GM18907 (cell line): ENCODE results near the gene TTLL12.

ENCODE experiments used
- ATAC-seq: cut with Tn5 transposase; IDR thresholded peaks from one replicate; pipeline ENCODE4 v1.9.1; 2021; ENCODE audit warnings: mild to moderate bottlenecking, moderate library complexity; ENCODE audit not compliant: unreplicated experiment

TTLL12 gene

DNA sequence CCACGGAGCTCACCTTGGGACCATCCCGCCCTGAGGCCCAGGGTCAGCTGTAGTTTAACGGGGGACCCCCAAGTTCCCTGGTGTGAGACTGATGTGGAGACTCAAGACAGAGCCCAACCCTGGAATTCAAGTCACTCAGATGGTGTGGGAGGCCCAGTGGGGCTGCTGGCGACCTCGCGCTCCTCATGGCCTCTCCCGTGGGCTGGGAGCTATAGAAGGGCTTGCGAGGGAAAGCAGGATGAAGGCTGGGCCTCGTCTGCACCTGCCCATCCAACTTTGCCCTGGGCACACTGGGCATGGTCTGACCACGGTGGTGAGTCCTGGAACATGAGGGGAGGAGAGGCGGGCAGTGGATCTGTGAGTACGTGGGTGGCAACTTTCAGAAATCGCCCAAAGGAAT, 13.6 kb upstream of the TTLL12 start:
- no peak for ATAC-seq

- no peak for ATAC-seq
Observed at GRCh38 chr22:43200031-43200430, 13.1 kb upstream of the TTLL12 start.

GRCh38 chr22:43199541-43199940, 12.6 kb upstream of the TTLL12 start:
- no peak for ATAC-seq

DNA sequence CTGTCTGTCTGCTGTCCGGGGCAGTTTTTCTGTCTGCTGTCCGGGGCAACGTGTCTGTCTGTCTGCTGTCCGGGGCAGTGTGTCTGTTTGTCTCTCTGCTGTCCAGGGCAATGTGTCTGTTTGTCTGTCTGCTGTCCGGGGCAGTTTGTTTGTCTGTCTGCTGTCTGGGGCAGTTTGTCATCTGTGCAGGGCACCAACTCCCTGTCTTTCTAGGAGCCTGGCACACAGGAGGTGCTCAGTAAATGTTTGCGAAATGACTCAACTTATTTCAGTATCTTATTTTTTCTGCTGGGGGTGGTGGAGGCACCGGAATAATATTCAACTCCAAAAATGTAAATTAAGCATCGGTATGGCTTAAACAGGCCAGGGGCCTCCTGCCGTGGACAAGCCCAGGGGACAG, 12.0 kb upstream of the TTLL12 start:
- no peak for ATAC-seq

- no peak for ATAC-seq
Observed at GRCh38 chr22:43198126-43198525, 11.2 kb upstream of the TTLL12 start.

- no peak for ATAC-seq
Observed at GRCh38 chr22:43197271-43197941, 10.5 kb upstream of the TTLL12 start.

DNA sequence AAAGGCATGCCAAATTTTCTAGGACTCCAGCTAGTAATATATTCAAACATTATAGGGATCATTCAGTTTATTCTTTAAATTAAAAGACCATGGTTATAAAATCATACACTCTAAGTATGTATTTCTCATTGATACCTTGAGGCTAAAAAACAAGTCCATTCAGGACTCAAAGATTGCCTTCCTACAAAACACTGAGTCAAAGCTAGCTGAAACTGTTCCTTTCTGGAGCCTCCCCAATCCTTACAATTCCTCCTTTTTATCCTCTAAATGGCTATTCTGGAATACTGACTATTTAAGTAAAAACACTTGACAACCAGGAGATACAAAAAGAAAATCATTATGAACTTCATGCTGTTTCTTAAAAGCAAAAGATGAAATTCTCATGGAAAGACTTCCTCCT, 4.9 kb upstream of the TTLL12 start:
- ATAC-seq = no peak

GRCh38 chr22:43188829-43189545, 2.1 kb upstream of the TTLL12 start:
- ATAC-seq = no peak

GRCh38 chr22:43187171-43188099, 501 bp upstream of the TTLL12 start:
- ATAC-seq = peak; percentile 85

- no peak for ATAC-seq
Observed at GRCh38 chr22:43185860-43186261, 1.1 kb downstream of the TTLL12 start.

DNA sequence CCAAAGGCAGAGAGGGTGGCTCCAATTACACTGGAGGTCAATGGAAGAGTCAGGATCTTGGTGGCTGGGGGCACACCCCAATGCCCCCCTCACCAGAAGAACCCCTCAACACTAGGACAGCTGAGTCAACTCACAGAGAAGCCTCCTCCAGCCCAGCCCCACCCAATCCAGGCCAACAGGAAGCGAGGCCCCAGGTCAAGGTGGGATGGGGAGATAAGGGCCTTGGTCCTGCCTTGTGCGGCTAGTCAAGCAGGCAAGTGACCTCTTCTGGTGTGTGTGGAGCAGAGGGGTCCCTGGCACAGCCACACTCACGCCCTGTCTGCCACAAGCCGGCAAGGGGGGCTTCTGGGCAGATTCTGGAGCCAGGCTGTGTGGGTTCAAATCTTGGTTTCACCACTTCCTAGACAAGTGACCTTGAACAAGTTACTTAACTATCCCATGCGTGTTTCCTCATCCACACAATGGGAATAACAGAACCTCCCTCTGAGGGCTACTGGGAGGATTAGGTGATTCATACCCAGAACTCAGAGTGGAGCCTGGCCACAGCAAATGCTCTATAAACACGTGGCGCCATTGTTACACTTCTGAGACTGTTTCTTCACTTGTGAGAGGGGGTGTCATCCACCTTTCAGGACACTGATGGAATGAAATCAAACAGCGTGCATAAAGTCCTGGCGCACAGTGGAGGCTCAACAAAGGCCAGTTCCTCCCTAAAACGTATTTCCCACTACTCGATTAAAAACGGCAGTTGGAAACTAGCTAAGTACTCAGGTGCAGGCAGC, 3.2 kb downstream of the TTLL12 start:
- ATAC-seq = no peak

- no peak for ATAC-seq
Observed at GRCh38 chr22:43182726-43183125, 4.2 kb downstream of the TTLL12 start.

- no peak for ATAC-seq
Observed at GRCh38 chr22:43182118-43182517, 4.8 kb downstream of the TTLL12 start.

DNA sequence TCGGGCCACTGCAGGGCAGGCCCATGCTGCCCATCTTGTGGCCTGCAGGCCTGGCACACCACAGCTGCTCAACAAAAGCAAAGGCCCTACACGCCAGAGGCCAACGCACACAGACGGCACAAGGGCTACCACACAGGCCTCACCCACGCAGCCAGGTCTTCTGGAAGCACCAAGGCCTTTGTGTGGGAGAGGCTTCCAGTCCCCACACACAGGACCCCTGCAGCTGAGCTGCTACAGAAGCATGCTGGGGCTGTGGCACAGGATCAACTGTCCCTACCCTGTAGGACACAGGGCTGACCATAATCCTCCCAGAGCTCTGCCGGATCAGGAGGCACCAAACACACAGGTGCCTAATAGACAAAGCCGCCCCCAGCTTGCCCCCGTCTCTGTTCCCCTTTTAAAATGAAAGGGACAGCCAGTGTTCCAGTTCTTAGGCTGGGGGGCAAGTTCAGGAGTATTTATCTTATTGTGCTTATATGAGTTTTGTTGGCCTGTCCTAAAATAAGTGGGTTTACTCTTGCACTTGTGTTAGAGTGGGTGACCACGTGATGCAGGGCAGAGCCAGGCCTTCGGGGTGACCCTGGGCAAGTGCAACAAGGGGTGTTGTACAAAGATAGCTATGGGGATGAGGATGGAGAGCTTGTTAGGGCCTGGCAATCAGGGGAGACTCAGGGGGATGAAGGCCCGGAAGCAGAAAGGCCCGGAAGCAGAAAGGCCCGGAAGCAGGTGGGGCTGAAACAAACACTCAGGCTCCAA, 5.4 kb downstream of the TTLL12 start:
- ATAC-seq = no peak

DNA sequence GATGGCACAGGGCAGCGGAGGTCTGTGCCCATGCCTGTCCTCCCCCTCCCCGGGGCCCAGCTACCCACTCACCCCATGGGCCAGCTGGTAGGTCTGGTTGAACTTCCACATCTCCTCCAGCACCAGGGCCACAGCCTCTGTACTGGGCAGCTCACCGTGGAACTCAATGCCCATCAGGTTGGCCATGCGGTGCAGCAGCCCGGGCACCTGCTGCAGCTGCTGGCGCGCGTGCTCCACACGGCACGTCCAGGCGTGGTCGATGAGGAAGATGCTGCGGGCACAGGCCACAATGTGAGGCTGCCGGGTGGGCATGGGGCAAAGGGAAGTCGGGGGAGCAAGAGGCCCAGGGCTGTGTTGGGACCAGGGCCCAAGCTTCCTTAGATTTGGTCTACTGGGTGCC, 6.3 kb downstream of the TTLL12 start:
- ATAC-seq = no peak

DNA sequence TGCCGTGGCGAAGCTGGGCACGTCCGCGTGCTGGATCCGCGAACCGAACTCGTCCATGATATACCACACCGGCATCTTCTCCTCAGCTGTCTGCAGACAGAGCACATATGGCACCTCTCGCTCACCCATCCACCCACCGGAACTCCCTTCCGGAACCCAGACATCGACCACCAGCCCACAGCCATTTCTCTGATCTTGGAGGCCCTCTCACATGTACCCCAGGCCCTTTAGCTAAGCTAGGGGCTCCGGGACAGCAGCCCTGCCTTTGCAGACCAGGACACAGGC, 7.1 kb downstream of the TTLL12 start:
- no peak for ATAC-seq

DNA sequence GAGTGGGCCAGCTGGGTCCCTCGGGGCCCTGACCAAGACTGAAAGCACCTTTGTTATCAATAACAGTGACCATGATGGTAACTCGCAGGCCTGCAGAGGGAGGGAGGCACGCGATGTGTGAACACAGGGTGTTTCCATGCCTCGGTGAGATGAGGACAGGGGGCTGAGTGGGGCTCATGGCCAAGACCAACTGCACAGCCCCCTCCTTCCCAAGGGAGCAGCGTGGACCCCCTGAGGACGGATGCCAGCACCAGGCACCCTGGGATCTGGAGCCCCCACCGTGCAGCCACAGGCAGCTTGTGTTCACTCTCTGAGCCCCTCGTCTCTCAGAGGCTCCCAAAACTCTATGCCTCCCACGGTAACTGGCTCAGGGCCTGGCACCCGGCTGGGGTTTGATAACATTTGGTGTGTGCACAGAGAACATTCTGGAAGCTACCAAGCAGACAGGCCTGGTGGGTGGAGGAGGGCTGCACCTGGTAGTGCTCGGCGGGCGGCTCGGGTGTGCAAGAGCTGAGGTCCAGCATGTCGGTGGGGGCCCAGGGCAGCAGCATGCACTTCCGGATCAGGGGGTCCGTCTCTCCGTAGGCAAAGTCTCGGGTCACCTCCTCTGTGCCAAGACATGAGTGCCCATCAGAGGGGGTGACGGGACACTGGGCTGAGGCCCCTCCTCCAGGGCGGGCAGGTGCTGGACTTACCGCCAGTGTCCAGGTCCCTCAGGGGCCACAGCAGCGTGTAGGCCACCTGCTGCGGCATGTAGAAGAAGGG, 7.6 kb downstream of the TTLL12 start:
- ATAC-seq = no peak

DNA sequence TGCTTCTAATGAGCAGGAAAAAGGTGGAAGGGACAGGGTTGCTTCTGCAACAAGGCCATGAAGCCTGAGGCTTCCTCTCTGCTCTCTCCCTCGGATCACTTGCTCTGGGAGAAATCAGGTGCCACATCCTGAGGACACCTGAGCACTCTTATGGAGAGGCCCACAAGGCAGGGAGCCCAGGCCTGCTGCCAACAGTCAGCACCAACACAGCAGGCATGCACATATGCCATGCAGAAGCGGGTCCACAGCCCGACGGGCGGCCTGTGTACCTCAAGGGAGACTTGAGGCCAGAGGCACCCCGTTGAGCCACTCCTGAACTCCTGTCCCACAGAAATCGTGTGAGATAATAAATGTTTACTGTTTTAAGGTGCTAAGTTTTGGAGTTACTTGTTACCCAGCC, 9.5 kb downstream of the TTLL12 start:
- ATAC-seq = no peak

- no peak for ATAC-seq
Observed at GRCh38 chr22:43176090-43176489, 10.8 kb downstream of the TTLL12 start.
